Measurements from ENCODE around the gene DNASE2.

The DNASE2 gene

GRCh38 chr19:12886651-12886968 lies 5.4 kb upstream of the DNASE2 start:
- no peak for DNase-seq

- no peak for DNase-seq
Measured at GRCh38 chr19:12885749-12886650, 4.8 kb upstream of the DNASE2 start.

GRCh38 chr19:12884926-12885748 lies 3.9 kb upstream of the DNASE2 start:
- peak; percentile 91 for DNase-seq

GRCh38 chr19:12884627-12884925 lies 3.3 kb upstream of the DNASE2 start:
- DNase-seq = no peak

GRCh38 chr19:12884202-12884601 lies 3.0 kb upstream of the DNASE2 start:
- no peak for DNase-seq

GRCh38 chr19:12882589-12882988 lies 1.3 kb upstream of the DNASE2 start:
- no peak for DNase-seq

GRCh38 chr19:12880551-12881171 lies 588 bp downstream of the DNASE2 start:
- no peak for DNase-seq

- no peak for DNase-seq
Measured at GRCh38 chr19:12875086-12875485, 6.2 kb downstream of the DNASE2 start.

- no peak for DNase-seq
Measured at GRCh38 chr19:12873891-12874745, 7.1 kb downstream of the DNASE2 start.

GRCh38 chr19:12872941-12873890 lies 8.0 kb downstream of the DNASE2 start:
- DNase-seq = peak; percentile 86

GRCh38 chr19:12872255-12872654 lies 9.0 kb downstream of the DNASE2 start:
- no peak for DNase-seq

- DNase-seq = no peak
Measured at GRCh38 chr19:12871681-12872080, 9.6 kb downstream of the DNASE2 start.

GRCh38 chr19:12868540-12869112 lies 12.6 kb downstream of the DNASE2 start:
- DNase-seq = no peak

GRCh38 chr19:12867120-12868099 lies 13.8 kb downstream of the DNASE2 start:
- peak; percentile 62 for DNase-seq

- DNase-seq = no peak
Measured at GRCh38 chr19:12866416-12867119, 14.7 kb downstream of the DNASE2 start.

- DNase-seq = no peak
Measured at GRCh38 chr19:12865746-12866415, 15.4 kb downstream of the DNASE2 start.

GRCh38 chr19:12864721-12865715 lies 16.2 kb downstream of the DNASE2 start:
- no peak for DNase-seq

All from CD4-positive, alpha-beta T cell treated with Interleukin-17A for 1 hour (primary cell).